CD1c-positive myeloid dendritic cell (primary cell): Measurements from ENCODE around the gene ZNF735.
A peak's percentile ranks its signal among the peaks of the same experiment; 100 is the strongest.
"Not testable (repeated sequence)": the region's sequence is repeated elsewhere in the genome, so short reads cannot be mapped to it uniquely, and the experiment has no call there.

Experiments
- DNase-seq: peaks from one replicate; pipeline ENCODE4 v3.0.0-alpha.2; 2016; ENCODE audit errors: extremely low spot score

ZNF735 gene

GRCh38 chr7:64206903-64207302 is at the start of gene ZNF735:
Gene ZNF735 (plus strand): TSS chr7:64207203. CDS start chr7:64207203, 0 bp downstream.
- no peak for DNase-seq

GRCh38 chr7:64170974-64171373 is 36.0 kb upstream of the ZNF735 start:
- not testable (repeated sequence) for DNase-seq

GRCh38 chr7:64174328-64174727 is 32.7 kb upstream of the ZNF735 start:
- DNase-seq: no peak

GRCh38 chr7:64174941-64175340 is 32.1 kb upstream of the ZNF735 start:
- no peak for DNase-seq

GRCh38 chr7:64180989-64181388 is 26.0 kb upstream of the ZNF735 start:
- no peak for DNase-seq

GRCh38 chr7:64181586-64181985 is 25.4 kb upstream of the ZNF735 start:
- no peak for DNase-seq

GRCh38 chr7:64182036-64182790 is 24.8 kb upstream of the ZNF735 start:
- DNase-seq: no peak

GRCh38 chr7:64183126-64183742 is 23.8 kb upstream of the ZNF735 start:
- DNase-seq: peak; percentile 9

- DNase-seq: no peak
Measured at GRCh38 chr7:64183827-64184372, 23.1 kb upstream of the ZNF735 start.

GRCh38 chr7:64184376-64184775 is 22.6 kb upstream of the ZNF735 start:
- no peak for DNase-seq

- no peak for DNase-seq
Measured at GRCh38 chr7:64187408-64187807, 19.6 kb upstream of the ZNF735 start.

- DNase-seq: no peak
Measured at GRCh38 chr7:64192148-64192704, 14.8 kb upstream of the ZNF735 start.

GRCh38 chr7:64192775-64193174 is 14.2 kb upstream of the ZNF735 start:
- DNase-seq: no peak

- not testable (repeated sequence) for DNase-seq
Measured at GRCh38 chr7:64219710-64220298, 12.8 kb downstream of the ZNF735 start.

GRCh38 chr7:64223366-64223765 is 16.4 kb downstream of the ZNF735 start:
- DNase-seq: no peak

GRCh38 chr7:64228174-64228573 is 21.2 kb downstream of the ZNF735 start, which contains the start of gene ZNF679:
Gene ZNF679 (plus strand): TSS chr7:64228474. CDS start chr7:64249118, 20,644 bp downstream.
- DNase-seq: not testable (repeated sequence)

GRCh38 chr7:64266341-64266919 is 59.4 kb downstream of the ZNF735 start:
- DNase-seq: no peak
